ENCODE measurements around the gene CMTM7. TPM values are rescaled to one million over a fixed set of nuclear protein-coding genes. Genes with fewer than 3 reads are reported as not detected.

The CMTM7 gene
- polyA plus RNA-seq, 1 of the 3 experiments (the other 2 are of a cell fraction) = 50.1 TPM

DNA sequence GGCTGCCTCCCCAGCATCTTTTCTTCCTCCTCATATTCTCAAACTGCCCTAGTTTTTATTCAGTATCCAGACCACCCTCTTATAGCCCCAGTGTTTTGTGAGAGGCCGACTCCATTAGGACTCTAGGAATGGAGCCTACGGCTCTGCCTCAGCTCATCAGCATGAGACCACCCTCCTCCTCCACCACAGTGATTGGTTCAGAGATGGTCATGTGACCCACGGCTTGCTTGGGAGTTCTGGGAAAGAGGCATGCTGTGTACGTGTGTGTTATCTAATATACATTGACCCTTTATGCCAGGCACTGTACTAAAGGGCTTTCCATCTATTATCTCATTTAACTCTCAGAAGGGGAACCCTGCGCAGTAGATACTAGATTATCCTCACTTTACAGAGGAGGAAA is 17.8 kb upstream of the CMTM7 start:
- TF ChIP-seq, protein P1, sequence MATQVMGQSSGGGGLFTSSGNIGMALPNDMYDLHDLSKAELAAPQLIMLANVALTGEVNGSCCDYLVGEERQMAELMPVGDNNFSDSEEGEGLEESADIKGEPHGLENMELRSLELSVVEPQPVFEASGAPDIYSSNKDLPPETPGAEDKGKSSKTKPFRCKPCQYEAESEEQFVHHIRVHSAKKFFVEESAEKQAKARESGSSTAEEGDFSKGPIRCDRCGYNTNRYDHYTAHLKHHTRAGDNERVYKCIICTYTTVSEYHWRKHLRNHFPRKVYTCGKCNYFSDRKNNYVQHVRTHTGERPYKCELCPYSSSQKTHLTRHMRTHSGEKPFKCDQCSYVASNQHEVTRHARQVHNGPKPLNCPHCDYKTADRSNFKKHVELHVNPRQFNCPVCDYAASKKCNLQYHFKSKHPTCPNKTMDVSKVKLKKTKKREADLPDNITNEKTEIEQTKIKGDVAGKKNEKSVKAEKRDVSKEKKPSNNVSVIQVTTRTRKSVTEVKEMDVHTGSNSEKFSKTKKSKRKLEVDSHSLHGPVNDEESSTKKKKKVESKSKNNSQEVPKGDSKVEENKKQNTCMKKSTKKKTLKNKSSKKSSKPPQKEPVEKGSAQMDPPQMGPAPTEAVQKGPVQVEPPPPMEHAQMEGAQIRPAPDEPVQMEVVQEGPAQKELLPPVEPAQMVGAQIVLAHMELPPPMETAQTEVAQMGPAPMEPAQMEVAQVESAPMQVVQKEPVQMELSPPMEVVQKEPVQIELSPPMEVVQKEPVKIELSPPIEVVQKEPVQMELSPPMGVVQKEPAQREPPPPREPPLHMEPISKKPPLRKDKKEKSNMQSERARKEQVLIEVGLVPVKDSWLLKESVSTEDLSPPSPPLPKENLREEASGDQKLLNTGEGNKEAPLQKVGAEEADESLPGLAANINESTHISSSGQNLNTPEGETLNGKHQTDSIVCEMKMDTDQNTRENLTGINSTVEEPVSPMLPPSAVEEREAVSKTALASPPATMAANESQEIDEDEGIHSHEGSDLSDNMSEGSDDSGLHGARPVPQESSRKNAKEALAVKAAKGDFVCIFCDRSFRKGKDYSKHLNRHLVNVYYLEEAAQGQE (IDR thresholded peaks at IDR 0.05; ENCODE audit: low read depth, low read length) = no peak
- TF ChIP-seq CHD2 (IDR thresholded peaks at IDR 0.05; ENCODE audit: low read length, partially characterized antibody) (no peak), POLR2AphosphoS5 (IDR thresholded peaks at IDR 0.05; ENCODE audit: low read depth, low read length) (no peak), PBX3 (IDR thresholded peaks at IDR 0.05) (no peak), ELF1 (IDR thresholded peaks at IDR 0.05) (no peak), SIN3A (IDR thresholded peaks at IDR 0.05; ENCODE audit: borderline replicate concordance, low read depth, low read length) (no peak)
- TF ChIP-seq, protein P2, sequence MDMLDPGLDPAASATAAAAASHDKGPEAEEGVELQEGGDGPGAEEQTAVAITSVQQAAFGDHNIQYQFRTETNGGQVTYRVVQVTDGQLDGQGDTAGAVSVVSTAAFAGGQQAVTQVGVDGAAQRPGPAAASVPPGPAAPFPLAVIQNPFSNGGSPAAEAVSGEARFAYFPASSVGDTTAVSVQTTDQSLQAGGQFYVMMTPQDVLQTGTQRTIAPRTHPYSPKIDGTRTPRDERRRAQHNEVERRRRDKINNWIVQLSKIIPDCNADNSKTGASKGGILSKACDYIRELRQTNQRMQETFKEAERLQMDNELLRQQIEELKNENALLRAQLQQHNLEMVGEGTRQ (IDR thresholded peaks at IDR 0.05; ENCODE audit: borderline replicate concordance, low read depth, low read length) = no peak
- WGBS (ENCODE audit: low lambda C conversion rate) = 82% methylated on average over 5 of the region's 5 CpGs
- no peaks in the 10 kb centered on the region for H3K27me3 ChIP-seq (ENCODE audit: insufficient read depth)
- H3K9me3 ChIP-seq = no peaks in the 10 kb centered on the region
- POLR2A ChIA-PET = no interaction called here
- no peak overlapping the region for H3K9ac ChIP-seq
- no peak overlapping the region for H2AFZ ChIP-seq (ENCODE audit: low read depth)
- no peaks in the 10 kb centered on the region for H3K4me1 ChIP-seq (ENCODE audit: control insufficient read depth in 1 of 2, insufficient read depth in 2 of 2, low read depth in 1 of 2, low read length in 1 of 2)
- H3K9me2 ChIP-seq = no peaks in the 10 kb centered on the region
- H3K4me3 ChIP-seq (ENCODE audit: low read depth in 2 of 2, low read length in 1 of 2) = no peak overlapping the region
- H3F3A ChIP-seq (replicated peaks; ENCODE audit: insufficient read depth) = no peaks in the 10 kb centered on the region
- CTCF ChIA-PET = interaction anchor here (1.0 to 6.7 kb wide), 11 partner anchors 11 to 355 kb away, joined by 3 to 98 read pairs (median 6); partner anchors contain the start of gene CMTM6
- H3K4me2 ChIP-seq = no peak overlapping the region
- H3K27ac ChIP-seq (ENCODE audit: low read depth in 2 of 2, low read length in 1 of 2) = no peak overlapping the region
- DNase-seq = no peak
- no peaks in the 10 kb centered on the region for H3K36me3 ChIP-seq (replicated peaks in 1 of 2; ENCODE audit: control insufficient read depth in 1 of 2, insufficient read depth in 2 of 2, low read length in 1 of 2)
- H4K20me1 ChIP-seq (ENCODE audit: insufficient read depth) = no peaks in the 10 kb centered on the region
- H3K79me2 ChIP-seq (ENCODE audit: insufficient read depth) = no peaks in the 10 kb centered on the region

- H3K36me3 ChIP-seq (replicated peaks in 1 of 2; ENCODE audit: control insufficient read depth in 1 of 2, insufficient read depth in 2 of 2, low read length in 1 of 2) = no peaks in the 10 kb centered on the region
- H2AFZ ChIP-seq (ENCODE audit: low read depth) = peak overlapping the region; percentile 57; the same call in 1 of the 2 replicates
- no peaks in the 10 kb centered on the region for H3K79me2 ChIP-seq (ENCODE audit: insufficient read depth)
- H4K20me1 ChIP-seq (ENCODE audit: insufficient read depth) = no peaks in the 10 kb centered on the region
- no peaks in the 10 kb centered on the region for H3K9me3 ChIP-seq
- WGBS (ENCODE audit: low lambda C conversion rate) = 66% methylated on average over 12 of the region's 12 CpGs
- H3K4me1 ChIP-seq (ENCODE audit: control insufficient read depth in 1 of 2, insufficient read depth in 2 of 2, low read depth in 1 of 2, low read length in 1 of 2) = no peaks in the 10 kb centered on the region
- H3K9ac ChIP-seq = no peak overlapping the region
- H3K9me2 ChIP-seq = no peaks in the 10 kb centered on the region
- peak; percentile 53 for DNase-seq
- no peak overlapping the region for H3K27ac ChIP-seq (ENCODE audit: low read depth in 2 of 2, low read length in 1 of 2)
- no peaks in the 10 kb centered on the region for H3K27me3 ChIP-seq (ENCODE audit: insufficient read depth)
- H3K4me2 ChIP-seq = no peak overlapping the region
- H3F3A ChIP-seq (replicated peaks; ENCODE audit: insufficient read depth) = no peaks in the 10 kb centered on the region
- ChIA-PET POLR2A (interaction anchor here (1.2 kb wide), 1 partner anchor 93 kb away, joined by 3 read pairs; no protein-coding TSS in a partner anchor), CTCF (interaction anchor here (0.6 to 6.7 kb wide), 40 partner anchors 8 to 378 kb away, joined by 3 to 98 read pairs (median 4); partner anchors contain the start of genes CMTM6 and CMTM7)
- TF ChIP-seq SMC3 (IDR thresholded peaks at IDR 0.05; ENCODE audit: low read depth, low read length) = peak; percentile 62
- TF ChIP-seq RAD21 (IDR thresholded peaks at IDR 0.05; ENCODE audit: low read length) = peak; percentile 67
- no peak for TF ChIP-seq TAF1 (IDR thresholded peaks at IDR 0.05; ENCODE audit: borderline replicate concordance, low read depth, low read length)
- TF ChIP-seq, protein P3, sequence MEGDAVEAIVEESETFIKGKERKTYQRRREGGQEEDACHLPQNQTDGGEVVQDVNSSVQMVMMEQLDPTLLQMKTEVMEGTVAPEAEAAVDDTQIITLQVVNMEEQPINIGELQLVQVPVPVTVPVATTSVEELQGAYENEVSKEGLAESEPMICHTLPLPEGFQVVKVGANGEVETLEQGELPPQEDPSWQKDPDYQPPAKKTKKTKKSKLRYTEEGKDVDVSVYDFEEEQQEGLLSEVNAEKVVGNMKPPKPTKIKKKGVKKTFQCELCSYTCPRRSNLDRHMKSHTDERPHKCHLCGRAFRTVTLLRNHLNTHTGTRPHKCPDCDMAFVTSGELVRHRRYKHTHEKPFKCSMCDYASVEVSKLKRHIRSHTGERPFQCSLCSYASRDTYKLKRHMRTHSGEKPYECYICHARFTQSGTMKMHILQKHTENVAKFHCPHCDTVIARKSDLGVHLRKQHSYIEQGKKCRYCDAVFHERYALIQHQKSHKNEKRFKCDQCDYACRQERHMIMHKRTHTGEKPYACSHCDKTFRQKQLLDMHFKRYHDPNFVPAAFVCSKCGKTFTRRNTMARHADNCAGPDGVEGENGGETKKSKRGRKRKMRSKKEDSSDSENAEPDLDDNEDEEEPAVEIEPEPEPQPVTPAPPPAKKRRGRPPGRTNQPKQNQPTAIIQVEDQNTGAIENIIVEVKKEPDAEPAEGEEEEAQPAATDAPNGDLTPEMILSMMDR (IDR thresholded peaks at IDR 0.05) = peak; percentile 72
- H3K4me3 ChIP-seq (ENCODE audit: low read depth in 2 of 2, low read length in 1 of 2) = no peak overlapping the region; a peak in 1 of 4 replicates
These were observed 16.7 kb upstream of the CMTM7 start for GRCh38 chr3:32374788-32375595.

All from SK-N-SH (cell line).